Fibroblast of skin of back (primary cell): Measurements from ENCODE around the gene RAPSN.

ENCODE experiments used
- DNase-seq: peaks from one replicate; pipeline ENCODE4 v3.0.0-alpha.2; 2013

The RAPSN gene

GRCh38 chr11:47388697-47389576 lies 60.0 kb downstream of the RAPSN start:
- no peak for DNase-seq

GRCh38 chr11:47387944-47388696 lies 60.8 kb downstream of the RAPSN start:
- DNase-seq: no peak
